Smooth muscle cell of the coronary artery (primary cell): ENCODE results near the gene AGMO. TPM values are rescaled to one million over a fixed set of nuclear protein-coding genes. Genes with fewer than 3 reads are reported as not detected.

Experiments
- total RNA-seq: library from RNA; depleted of rRNA; stranded (reverse); fragments of >200 nt; gene quantifications from 2 replicates; pipeline ENCODE4 v1.2.3, GENCODE V29; 2014; ENCODE audit warnings: low replicate concordance

AGMO gene
- 0.35 TPM in 1 of 2 replicates, not detected in the other for total RNA-seq

DNA sequence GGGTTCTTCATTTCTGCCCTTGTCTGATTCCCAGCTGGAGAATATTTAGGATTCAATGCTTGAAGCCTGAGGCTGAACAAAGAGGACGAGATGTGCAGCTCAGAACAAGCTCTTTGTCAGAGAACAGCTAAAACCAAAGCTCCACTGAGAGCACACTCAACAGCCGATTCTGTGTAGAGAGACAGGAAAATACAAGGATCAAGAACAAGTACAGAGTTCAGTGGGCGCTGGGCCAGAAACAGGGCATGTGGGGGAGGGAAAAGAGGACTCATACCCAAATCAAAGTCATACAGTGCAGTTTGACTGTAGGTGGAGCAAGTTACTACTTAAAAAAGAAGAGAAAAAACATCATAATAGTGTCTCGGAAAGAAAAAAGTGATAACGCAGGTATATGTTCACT, at the start of gene AGMO:
Gene AGMO (minus strand): TSS at position 181 of the 400 bp plus-strand sequence.

Other genes starting within 250 kb of the AGMO start
- under 0.01 and 1.5 TPM in 2 replicates for gene MEOX2, start 124.7 kb upstream of the AGMO start, total RNA-seq